CMK (cell line): Measurements from ENCODE around the gene CELF4.

ENCODE experiments used
- DNase-seq: peaks from one replicate; pipeline ENCODE4 v3.0.0-alpha.2; 2010; ENCODE audit warnings: low read depth

CELF4 gene

DNA sequence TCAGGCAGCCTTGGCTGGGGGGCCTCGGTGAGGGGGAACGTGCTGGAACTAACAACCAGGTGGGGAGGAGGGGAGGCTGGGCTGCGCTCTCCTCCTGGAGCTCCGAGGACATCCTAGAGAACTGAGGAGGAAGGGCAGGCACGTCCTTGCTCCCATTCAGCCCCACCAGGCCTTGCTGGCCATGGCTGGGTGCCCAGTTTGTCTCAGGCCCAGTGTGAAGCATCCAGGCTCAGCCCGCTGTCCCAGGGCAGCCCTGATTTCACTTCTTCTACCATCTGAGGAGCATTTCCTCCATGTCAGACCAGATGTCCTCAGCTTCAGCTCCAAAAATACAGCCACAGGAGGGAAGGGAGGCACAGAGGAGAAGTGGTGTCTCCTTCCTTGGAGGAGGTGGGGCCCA lies 125.4 kb downstream of the CELF4 start:
- DNase-seq, result no peak

GRCh38 chr18:37438417-37439180 lies 127.0 kb downstream of the CELF4 start:
- DNase-seq, result no peak

DNA sequence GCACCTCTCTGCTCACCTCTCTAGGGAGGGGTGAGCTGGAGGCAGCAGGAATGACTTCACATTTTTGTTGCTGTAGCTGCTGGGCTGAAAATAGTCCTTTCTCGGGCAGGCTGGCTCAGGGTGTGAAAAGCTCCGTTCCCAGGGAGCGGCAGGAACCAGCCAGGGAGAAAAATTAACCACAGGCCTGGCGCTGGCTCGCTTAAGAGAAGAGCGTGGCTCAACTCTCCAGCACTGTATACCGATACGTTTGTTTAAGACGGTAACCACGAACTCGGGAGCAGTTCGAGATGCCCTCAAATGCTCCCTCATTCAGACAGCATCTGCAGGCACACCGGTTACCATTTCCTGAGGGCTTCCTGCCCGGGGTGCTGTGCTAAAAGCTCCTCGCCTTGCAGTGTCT lies 129.6 kb downstream of the CELF4 start:
- no peak for DNase-seq

GRCh38 chr18:37435150-37435867 lies 130.3 kb downstream of the CELF4 start:
- DNase-seq, result no peak

- no peak for DNase-seq
Observed at GRCh38 chr18:37434161-37434860, 131.3 kb downstream of the CELF4 start.

DNA sequence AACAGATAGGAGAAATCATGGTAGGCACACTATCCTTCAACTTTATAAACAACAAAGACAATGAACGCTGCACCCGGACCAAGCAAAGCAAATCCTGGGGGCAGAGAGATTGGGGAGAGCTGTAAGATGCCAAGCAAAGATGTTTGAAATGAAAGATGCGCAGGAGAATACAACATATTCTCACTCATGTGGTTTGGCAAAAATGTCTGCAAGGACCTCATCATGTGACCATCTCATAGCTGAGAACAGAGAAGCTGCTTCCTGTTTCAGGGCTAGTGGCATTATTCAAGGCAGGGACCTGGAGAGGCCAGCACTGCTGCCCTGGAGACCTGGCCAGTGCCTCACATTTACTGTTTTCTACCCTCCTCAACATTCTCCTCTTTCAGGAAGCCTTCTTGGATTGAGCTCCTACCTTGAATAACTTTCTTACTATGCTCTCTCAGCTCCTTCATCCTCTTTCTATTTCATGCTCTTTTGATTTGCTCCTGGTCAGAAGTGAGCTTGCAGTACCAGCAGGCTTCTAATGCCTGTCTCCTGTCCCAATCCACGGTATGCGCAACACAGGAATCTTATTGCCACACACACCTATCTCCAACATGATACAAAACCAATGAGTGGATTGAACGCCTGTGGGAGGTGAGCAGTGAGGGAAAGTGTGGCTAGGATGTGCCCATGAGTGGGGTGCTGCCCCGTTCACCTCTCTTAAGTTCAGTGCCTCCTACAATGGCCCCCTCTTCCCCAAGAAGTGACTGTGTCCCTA lies 133.0 kb downstream of the CELF4 start:
- DNase-seq, result no peak

DNA sequence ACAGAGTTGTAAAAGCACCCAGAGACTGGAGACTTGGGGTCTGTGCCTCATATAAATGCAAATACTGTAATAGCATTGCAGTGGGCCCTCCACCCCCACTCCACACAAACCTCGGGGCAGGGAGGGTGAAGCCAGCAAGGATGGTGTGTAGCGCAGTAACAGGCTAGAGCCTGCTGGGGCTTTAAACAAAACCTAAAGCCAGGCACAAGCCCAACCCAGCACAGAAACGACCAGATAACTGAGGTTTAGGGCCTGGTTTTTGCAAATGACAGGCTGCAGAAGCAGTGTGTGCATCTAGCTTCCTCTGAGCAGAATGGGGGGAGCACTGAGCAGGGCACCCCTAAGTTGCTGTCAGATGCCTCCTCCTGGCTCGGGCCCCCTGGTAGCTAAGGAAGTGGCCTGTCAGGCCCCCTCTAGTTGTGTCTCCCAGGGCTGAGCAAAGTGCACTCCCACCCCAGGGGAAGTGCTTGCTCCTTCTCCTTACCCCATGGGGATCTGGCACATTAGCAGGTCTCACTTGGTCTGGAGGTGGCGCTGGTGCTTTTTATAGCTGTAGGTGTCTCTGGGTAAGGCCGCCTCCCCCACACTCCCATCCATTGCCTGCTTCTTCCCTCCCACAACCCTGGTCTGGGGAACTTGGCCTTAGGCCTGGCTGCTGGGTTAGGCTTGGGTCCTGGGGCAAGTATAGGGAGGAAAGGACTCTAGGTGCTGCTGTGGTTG lies 135.1 kb downstream of the CELF4 start:
- DNase-seq, result no peak

DNA sequence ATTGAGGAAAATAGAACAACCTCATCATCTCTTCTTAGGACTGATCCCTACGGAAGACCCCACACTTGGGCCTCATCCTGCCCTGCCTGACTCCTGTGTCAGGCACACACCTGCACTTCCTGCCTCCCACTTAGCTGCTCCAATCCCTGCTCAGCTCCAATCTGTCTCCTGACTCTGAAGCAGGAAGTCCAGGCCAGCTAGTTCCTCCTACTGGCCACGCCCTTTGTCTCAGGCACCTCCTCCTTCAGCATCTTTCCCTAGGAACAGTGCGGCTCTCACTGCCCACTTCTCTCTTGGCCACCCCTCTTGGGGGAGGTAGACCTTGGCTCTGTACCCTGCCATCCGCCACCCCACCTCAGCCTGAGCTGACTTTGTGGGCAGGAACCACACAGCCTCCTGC lies 135.8 kb downstream of the CELF4 start:
- DNase-seq, result no peak

DNA sequence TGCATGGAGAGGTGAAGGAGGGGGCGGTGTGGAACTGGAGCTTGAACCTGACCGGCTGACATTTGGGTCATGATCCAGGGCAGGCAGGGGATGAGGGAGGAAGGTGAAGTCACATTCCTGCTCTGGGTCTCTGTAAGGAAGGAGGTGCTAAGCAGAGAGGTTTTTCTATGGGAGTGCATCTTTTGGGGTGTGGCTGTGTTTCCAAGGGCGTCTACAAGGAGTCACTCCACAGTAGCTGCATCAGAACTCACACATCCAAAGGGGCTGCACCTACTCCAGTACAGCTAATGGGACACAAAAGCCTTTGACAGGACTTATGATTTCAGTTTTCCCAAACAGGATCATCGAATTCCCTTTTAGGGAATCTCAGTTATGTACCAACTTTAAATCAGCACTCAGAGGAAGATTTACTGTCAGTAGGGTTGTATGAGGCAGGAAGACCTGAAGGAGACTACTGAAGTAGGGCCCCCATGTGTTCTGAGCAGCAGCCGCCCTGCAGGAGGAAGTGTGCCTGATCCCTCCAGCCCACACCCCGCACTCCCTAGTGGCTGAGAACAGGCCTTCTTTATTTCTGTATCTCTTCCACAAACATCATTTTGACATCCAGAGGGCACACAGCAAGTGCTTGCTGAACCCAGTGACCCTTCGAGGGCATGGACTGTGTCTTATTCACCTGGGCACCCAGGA lies 137.2 kb downstream of the CELF4 start:
- DNase-seq, result no peak

- no peak for DNase-seq
Observed at GRCh38 chr18:37426586-37426985, 139.0 kb downstream of the CELF4 start.

GRCh38 chr18:37425222-37425621 lies 140.4 kb downstream of the CELF4 start:
- DNase-seq, result no peak

GRCh38 chr18:37424507-37424906 lies 141.1 kb downstream of the CELF4 start:
- no peak for DNase-seq

DNA sequence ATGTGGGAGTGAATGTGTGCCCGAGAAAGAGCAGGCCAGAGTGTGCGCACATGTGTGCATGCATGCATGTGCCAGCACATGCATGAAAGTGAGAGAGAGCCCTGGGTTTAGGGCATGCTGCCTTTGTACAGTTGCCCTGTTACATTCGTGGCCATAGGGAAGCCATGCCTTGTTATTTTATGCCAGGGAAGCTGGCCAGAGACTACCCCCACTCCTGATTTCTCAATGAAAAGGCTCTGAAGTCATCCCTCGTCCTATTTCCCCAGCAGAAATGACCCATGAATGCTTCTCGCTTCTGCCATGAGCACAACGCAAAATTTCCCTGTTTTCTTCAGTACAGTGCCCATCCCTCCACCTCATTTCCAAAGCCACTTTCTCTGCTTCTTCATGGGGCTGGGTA lies 143.0 kb downstream of the CELF4 start:
- no peak for DNase-seq

DNA sequence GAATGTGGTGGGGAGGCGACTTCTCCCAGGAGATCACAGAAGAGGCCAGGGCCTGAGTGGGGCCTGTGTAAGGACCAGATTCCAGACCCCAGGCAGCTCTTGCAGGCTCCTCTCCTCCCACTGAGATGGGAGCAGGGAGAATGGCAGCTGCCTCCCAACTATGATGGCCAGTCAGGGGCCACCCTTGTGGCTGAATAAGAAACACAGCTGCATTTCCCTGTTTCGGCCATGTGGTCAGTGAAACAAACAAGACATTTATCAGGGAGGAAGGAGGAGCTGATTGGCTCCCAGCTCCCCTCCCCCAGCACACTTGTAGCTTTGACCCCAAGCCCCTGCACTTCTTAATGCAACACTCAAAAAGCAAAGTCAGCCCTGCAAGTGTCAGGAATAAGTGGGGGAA lies 143.5 kb downstream of the CELF4 start:
- no peak for DNase-seq

- DNase-seq, result no peak
Observed at GRCh38 chr18:37421341-37422077, 144.1 kb downstream of the CELF4 start.

DNA sequence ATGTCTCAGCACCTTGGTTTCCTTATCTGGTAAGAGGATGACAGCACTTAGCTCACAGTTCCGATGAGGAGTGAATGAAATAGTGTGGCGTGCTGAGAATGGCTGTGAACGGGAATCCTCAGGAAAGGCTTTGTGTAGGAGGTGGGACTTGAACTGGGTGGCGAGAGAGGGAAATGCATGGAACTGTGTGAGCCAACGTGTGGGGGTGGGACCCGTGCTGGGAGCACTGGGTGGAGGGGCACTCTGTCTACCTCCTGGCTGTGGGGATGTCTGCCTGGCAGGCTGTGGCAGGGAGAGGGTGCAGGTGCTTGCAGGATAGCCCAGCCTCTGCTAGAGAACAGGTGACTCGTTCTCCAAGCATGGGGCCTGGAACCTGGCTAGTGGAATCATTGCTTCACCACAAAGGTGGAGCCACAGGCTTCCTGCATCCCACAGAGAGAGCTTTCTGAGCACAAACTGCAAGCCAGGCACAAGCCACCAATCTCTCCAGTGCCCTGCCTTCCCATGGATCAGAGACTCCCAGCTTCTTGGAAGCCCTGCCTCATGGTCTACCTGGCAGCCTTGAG lies 145.2 kb downstream of the CELF4 start:
- DNase-seq, result no peak

DNA sequence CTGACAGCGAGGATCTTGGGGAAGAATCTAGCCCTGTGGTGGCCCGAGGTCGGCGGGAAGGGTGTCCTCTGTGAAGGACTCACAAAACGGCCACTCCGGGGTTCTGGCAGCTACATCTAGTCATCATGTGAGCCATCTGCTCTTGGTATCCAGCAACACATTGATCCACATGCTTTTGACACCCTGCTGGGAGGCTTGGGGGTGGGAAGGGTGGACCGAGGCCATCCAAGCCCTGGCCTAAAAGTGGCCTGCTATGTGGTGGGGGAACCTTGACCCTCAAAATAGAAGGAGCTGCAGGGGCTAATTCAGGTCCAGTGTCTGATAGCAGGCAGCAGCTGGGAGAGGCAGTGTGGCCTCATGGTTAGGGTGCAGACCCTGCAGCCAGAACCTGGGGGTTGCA lies 145.7 kb downstream of the CELF4 start:
- no peak for DNase-seq

GRCh38 chr18:37419315-37419714 lies 146.3 kb downstream of the CELF4 start:
- DNase-seq, result no peak

- no peak for DNase-seq
Observed at GRCh38 chr18:37414816-37415215, 150.8 kb downstream of the CELF4 start.

- DNase-seq, result no peak
Observed at GRCh38 chr18:37412829-37413228, 152.8 kb downstream of the CELF4 start.
